A673 (cell line): ENCODE data around the gene TMEM100. TPM values are rescaled to one million over a fixed set of nuclear protein-coding genes. Genes with fewer than 3 reads are reported as not detected.

Experiments used
- BruUV-seq: library from RNA; stranded (reverse); fragments of 400-500 nt; replicated peaks from 2 replicates; lab custom pipeline; 2021; lab: Mats Ljungman, UMichigan
- CTCF ChIA-PET: fragments of 300-600 bp; sonication (Branson Sonifier 250); formaldehyde crosslinking; loops from one replicate; lab custom pipeline; 2022; ENCODE audit warnings: antibody characterized with exemption; lab: Charles Lee
- POLR2A ChIA-PET: fragments of 300-600 bp; sonication (Branson Sonifier 250); formaldehyde crosslinking; loops from one replicate; lab custom pipeline; 2022; ENCODE audit warnings: antibody characterized with exemption; ENCODE audit not compliant: low non-redundant PET; lab: Charles Lee
- DNase-seq: peaks from one replicate; pipeline ENCODE4 v3.0.0-alpha.2; 2015; ENCODE audit warnings: low spot score
- H3K27ac ChIP-seq: fragments of 200-600 bp; sonication (generic); 2 replicates; pipeline ENCODE4 v1.5.1; 2016; ENCODE audit warnings: mixed run types, low read depth, mild to moderate bottlenecking, mixed read lengths, antibody characterized with exemption, low read length; ENCODE audit not compliant: poor library complexity, severe bottlenecking
- H3K27me3 ChIP-seq: fragments of 200-600 bp; sonication (generic); replicated peaks from 2 replicates; pipeline ENCODE4 v1.6.1; 2017; ENCODE audit warnings: mixed run types, low read depth, mild to moderate bottlenecking, mixed read lengths, antibody characterized with exemption, low read length; ENCODE audit not compliant: insufficient read depth, poor library complexity
- H3K36me3 ChIP-seq: fragments of 200-600 bp; sonication (generic); 2 replicates; pipeline ENCODE4 v1.6.1; 2016; ENCODE audit warnings: mixed run types, mild to moderate bottlenecking, mixed read lengths, antibody characterized with exemption, low read length; ENCODE audit not compliant: insufficient read depth, poor library complexity, severe bottlenecking
- H3K4me1 ChIP-seq: fragments of 200-600 bp; sonication (generic); 2 replicates; pipeline ENCODE4 v1.6.1; 2017; ENCODE audit warnings: mixed run types, mild to moderate bottlenecking, mixed read lengths, antibody characterized with exemption, low read length; ENCODE audit not compliant: insufficient read depth, poor library complexity, severe bottlenecking
- H3K4me3 ChIP-seq: fragments of 200-600 bp; sonication (generic); 2 replicates; pipeline ENCODE4 v1.5.1; 2016; ENCODE audit warnings: low read depth, mixed run types, mild to moderate bottlenecking, mixed read lengths, low read length; ENCODE audit not compliant: poor library complexity, severe bottlenecking
- H3K9me3 ChIP-seq: fragments of 200-600 bp; sonication (generic); 2 replicates; pipeline ENCODE4 v1.6.1; 2016; ENCODE audit warnings: mixed run types, low read depth, mild to moderate bottlenecking, mixed read lengths, antibody characterized with exemption, low read length; ENCODE audit not compliant: poor library complexity, severe bottlenecking
- EZH2 ChIP-seq: fragments of 200-600 bp; sonication (generic); IDR thresholded peaks from 2 replicates; pipeline ENCODE4 v1.6.1; 2017; ENCODE audit warnings: borderline replicate concordance, low read depth, mild to moderate bottlenecking, mixed read lengths, antibody characterized with exemption, low read length; ENCODE audit not compliant: poor library complexity, severe bottlenecking
- intact Hi-C: fragments of 100-400 bp; cut with micrococcal nuclease; formaldehyde crosslinking; loops from one replicate; pipeline ENCODE4 v1.10.0; 2022; ENCODE audit not compliant: unreplicated experiment
- total RNA-seq: library from RNA; stranded (reverse); gene quantifications from 2 replicates; pipeline ENCODE4 v1.2.3, GENCODE V29; 2021
- TF ChIP-seq, protein P1 (sequence below): fragments of 300-800, 200-600 bp; sonication (generic); conservative IDR thresholded peaks from 2 replicates; pipeline ENCODE4 v1.5.1; 2017; ENCODE audit warnings: low read depth, mild to moderate bottlenecking, antibody characterized with exemption, low read length, moderate library complexity, mixed read lengths

Gene TMEM100
- total RNA-seq, 1 experiment from 2014 or later, result 7.9 TPM

DNA sequence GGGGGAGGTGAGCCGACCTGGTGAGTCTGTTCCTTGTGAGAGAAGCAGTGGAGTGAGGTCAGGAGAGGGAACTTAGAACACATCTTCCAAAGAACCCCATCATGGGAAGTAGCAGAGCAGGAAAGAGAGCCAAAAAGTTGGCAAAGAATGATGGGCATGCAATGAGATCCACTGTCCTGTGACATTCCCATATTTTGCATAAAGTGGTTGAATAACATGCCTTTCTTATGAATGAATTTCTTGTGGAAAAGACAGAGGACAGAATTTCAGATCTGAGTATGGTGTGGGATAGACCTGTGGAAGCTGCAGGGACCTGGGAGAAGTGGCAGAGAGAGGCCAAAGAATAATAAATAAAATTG is 41.3 kb downstream of the TMEM100 start:
- H3K4me3 ChIP-seq, result no peak overlapping the region
- no peaks in the 10 kb centered on the region for H3K27me3 ChIP-seq
- intact Hi-C loops, result no loop called here
- H3K4me1 ChIP-seq, result peaks cover 4% of the 10 kb centered on the region
- TF ChIP-seq, protein P1, sequence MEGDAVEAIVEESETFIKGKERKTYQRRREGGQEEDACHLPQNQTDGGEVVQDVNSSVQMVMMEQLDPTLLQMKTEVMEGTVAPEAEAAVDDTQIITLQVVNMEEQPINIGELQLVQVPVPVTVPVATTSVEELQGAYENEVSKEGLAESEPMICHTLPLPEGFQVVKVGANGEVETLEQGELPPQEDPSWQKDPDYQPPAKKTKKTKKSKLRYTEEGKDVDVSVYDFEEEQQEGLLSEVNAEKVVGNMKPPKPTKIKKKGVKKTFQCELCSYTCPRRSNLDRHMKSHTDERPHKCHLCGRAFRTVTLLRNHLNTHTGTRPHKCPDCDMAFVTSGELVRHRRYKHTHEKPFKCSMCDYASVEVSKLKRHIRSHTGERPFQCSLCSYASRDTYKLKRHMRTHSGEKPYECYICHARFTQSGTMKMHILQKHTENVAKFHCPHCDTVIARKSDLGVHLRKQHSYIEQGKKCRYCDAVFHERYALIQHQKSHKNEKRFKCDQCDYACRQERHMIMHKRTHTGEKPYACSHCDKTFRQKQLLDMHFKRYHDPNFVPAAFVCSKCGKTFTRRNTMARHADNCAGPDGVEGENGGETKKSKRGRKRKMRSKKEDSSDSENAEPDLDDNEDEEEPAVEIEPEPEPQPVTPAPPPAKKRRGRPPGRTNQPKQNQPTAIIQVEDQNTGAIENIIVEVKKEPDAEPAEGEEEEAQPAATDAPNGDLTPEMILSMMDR, result no peak
- TF ChIP-seq EZH2, result no peak
- no peak for DNase-seq
- H3K9me3 ChIP-seq, result no peaks in the 10 kb centered on the region
- no TSS peak for BruUV-seq
- no peak overlapping the region for H3K27ac ChIP-seq
- H3K36me3 ChIP-seq, result no peaks in the 10 kb centered on the region
- ChIA-PET POLR2A (no interaction called here), CTCF (no interaction called here)

DNA sequence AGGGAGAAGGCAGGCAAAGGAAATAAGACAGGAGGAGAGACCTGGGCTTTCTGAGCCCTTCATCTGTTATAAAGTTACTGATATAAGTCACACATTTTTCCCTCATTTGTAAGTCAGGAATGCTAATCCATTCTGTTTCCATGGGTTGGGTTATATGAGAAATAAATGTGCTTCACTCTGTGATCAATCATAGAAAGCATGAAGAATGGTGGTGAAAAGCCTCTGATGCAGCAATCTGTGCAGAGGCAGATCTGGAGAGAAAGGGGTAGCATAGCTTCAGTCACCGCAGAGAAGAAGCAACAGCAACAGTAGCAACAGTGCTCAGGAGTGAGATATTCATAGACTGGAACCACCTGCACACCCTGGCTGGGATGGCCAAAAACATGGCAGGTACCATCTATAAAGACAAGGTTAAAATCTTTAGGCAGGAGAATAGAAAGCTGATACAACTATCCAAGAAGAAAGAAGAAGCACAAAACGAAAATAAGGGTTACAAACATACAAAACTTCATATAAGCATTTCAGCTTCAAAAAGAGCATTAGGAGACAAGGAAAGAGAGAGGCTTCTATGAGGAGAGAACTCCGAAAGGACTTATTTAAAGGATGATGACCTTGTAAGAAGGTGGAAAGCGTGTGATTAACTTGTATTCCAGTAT is 41.9 kb downstream of the TMEM100 start:
- Histone ChIP-seq H3K4me1 (peaks cover 4% of the 10 kb centered on the region), H3K27me3 (no peaks in the 10 kb centered on the region), H3K9me3 (no peaks in the 10 kb centered on the region), H3K4me3 (no peak overlapping the region), H3K27ac (no peak overlapping the region), H3K36me3 (no peaks in the 10 kb centered on the region)
- no peak for TF ChIP-seq EZH2
- TF ChIP-seq, protein P1, result no peak
- DNase-seq, result no peak
- ChIA-PET CTCF (no interaction called here), POLR2A (no interaction called here)
- intact Hi-C loops, result no loop called here
- BruUV-seq, result no TSS peak

DNA sequence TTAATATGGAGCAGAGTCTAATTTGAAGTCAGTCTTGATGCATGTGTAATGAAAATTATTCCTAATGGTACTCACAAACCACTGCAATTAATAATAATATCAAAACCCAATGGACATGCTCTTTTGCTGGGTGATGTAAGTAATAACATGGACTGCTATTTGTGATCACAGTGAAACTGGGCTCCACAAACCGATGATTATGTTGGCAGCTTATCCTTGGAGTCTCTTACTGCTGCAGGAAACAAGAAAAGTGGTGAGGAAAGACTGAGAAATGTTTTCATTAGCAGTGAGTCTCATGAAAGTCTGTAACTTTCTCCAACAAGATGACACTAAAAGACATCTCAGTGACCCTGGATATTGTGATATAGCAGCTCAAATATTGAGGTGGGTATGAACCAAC is 45.2 kb downstream of the TMEM100 start:
- BruUV-seq, result no TSS peak
- H3K9me3 ChIP-seq, result no peaks in the 10 kb centered on the region
- no peaks in the 10 kb centered on the region for H3K36me3 ChIP-seq
- H3K4me1 ChIP-seq, result peaks cover 21% of the 10 kb centered on the region
- H3K4me3 ChIP-seq, result no peak overlapping the region
- H3K27ac ChIP-seq, result no peak overlapping the region
- CTCF ChIA-PET, result no interaction called here
- POLR2A ChIA-PET, result interaction anchor here (0.6 kb wide), 1 partner anchor 12 kb away, joined by 3 read pairs; no protein-coding TSS in a partner anchor
- intact Hi-C loops, result no loop called here
- DNase-seq, result no peak
- no peaks in the 10 kb centered on the region for H3K27me3 ChIP-seq
- TF ChIP-seq, protein P1, result no peak
- no peak for TF ChIP-seq EZH2
